Panc1 (cell line): Measurements from ENCODE around the gene GPR153.

Source experiments
- CTCF ChIP-seq: fragments of 450-650 bp; IDR thresholded peaks from 2 replicates; pipeline ENCODE4 v1.5.1; 2017; ENCODE audit warnings: mild to moderate bottlenecking
- POLR2AphosphoS5 ChIP-seq: IDR thresholded peaks from 2 replicates; pipeline ENCODE4 v1.6.1; 2012; ENCODE audit warnings: mild to moderate bottlenecking, low read depth, low read length, moderate library complexity
- SIN3A ChIP-seq: IDR thresholded peaks from 2 replicates; pipeline ENCODE4 v1.6.1; 2012; ENCODE audit warnings: low read depth, mild to moderate bottlenecking, low read length, moderate library complexity, borderline replicate concordance; ENCODE audit not compliant: insufficient read depth

GRCh38 chr1:6223617-6224016 lies 37.3 kb downstream of the GPR153 start:
- TF ChIP-seq CTCF (no peak), SIN3A (no peak), POLR2AphosphoS5 (no peak; the same call in 1 of the 2 replicates)
